K562 (cell line): ENCODE data around the gene MYL3. TPM values are rescaled to one million over a fixed set of nuclear protein-coding genes. Genes with fewer than 3 reads are reported as not detected.

ENCODE experiments used
- ATAC-seq: fragments of 200-7000 bp; cut with Tn5 transposase; 3 replicates; pipeline ENCODE4 v1.9.1; 2020; ENCODE audit warnings: moderate library complexity
- BruUV-seq: library from RNA; stranded (reverse); fragments of 400-500 nt; replicated peaks from 2 replicates; lab custom pipeline; 2021; lab: Mats Ljungman, UMichigan
- CTCF ChIA-PET: fragments of 300-600 bp; formaldehyde crosslinking; extraction: SDS; loops from one replicate; lab custom pipeline; 2021; ENCODE audit warnings: low intra/inter-chr PET ratio; lab: Yijun Ruan, JAX
- POLR2A ChIA-PET: fragments of 300-600, 350-650 bp; sonication (Branson Sonifier 250); formaldehyde crosslinking; extraction: SDS; loops from one replicate; lab custom pipeline; 2021; ENCODE audit warnings: antibody characterized with exemption, inconsistent platforms; lab: Yijun Ruan, JAX
- DNase-seq, 4 experiments: peaks; one replicate each; pipeline versions ENCODE4 v3.0.0 to v3.0.0-alpha.2; 2011 to 2018; ENCODE audit warnings: low spot score in 3 of 4, mixed read lengths in 3 of 4; ENCODE audit errors: extremely low read depth in 1 of 4
- FAIRE-seq: peaks from 2 replicates; lab custom pipeline; 2011; peaks lifted over from hg19 to GRCh38; lab: Jason Lieb, UNC
- H2AFZ ChIP-seq: 2 replicates; pipeline ENCODE4 v1.6.0; 2011; ENCODE audit warnings: low read depth, low read length, control low read depth, inconsistent platforms
- H3K27ac ChIP-seq: fragments of 200-600 bp; 3 replicates; pipeline ENCODE4 v1.8.0; 2011; ENCODE audit warnings: low read depth, mild to moderate bottlenecking, control low read depth, inconsistent platforms, low read length, moderate library complexity, mixed read lengths; ENCODE audit errors: extremely low read depth
- H3K27me3 ChIP-seq, 2 experiments: fragments of 300-600 bp in 1 of 2; 2 replicates in 1 of 2; 3 replicates in 1 of 2; pipeline versions ENCODE4 v1.6.0 to v1.8.0; 2011; ENCODE audit warnings: inconsistent platforms in 2 of 2, low read length in 2 of 2, mild to moderate bottlenecking in 1 of 2, mixed read lengths in 1 of 2, moderate library complexity in 1 of 2; ENCODE audit not compliant: control insufficient read depth in 2 of 2, insufficient read depth in 2 of 2
- H3K36me3 ChIP-seq: fragments of 300-600 bp; 3 replicates; pipeline ENCODE4 v1.8.0; 2011; ENCODE audit warnings: mild to moderate bottlenecking, low read length, inconsistent platforms; ENCODE audit not compliant: control insufficient read depth, insufficient read depth
- H3K4me1 ChIP-seq, 2 experiments: fragments of 200-600 bp in 1 of 2; replicated peaks in 1 of 2; 2 replicates in 1 of 2; 3 replicates in 1 of 2; pipeline versions ENCODE4 v1.5.1 to v1.8.0; 2011; ENCODE audit warnings: inconsistent platforms in 2 of 2, low read length in 2 of 2, mild to moderate bottlenecking in 1 of 2, mixed read lengths in 1 of 2, moderate library complexity in 1 of 2; ENCODE audit not compliant: control insufficient read depth in 2 of 2, insufficient read depth in 2 of 2
- H3K4me2 ChIP-seq: 2 replicates; pipeline ENCODE4 v1.6.1; 2011; ENCODE audit warnings: low read length, control low read depth, inconsistent platforms, mixed read lengths; ENCODE audit not compliant: insufficient read depth
- H3K4me3 ChIP-seq: fragments of 200-600 bp; sonication (generic), shearing (Covaris generic); 2 replicates; pipeline ENCODE4 v1.5.1; 2016; ENCODE audit warnings: control low read depth, inconsistent platforms
- H3K79me2 ChIP-seq: fragments of 200-600 bp; 3 replicates; pipeline ENCODE4 v1.8.0; 2011; ENCODE audit warnings: low read length, inconsistent platforms; ENCODE audit not compliant: control insufficient read depth, insufficient read depth
- H3K9ac ChIP-seq, 2 experiments: 2 replicates each; pipeline versions ENCODE4 v1.6.0 to v1.6.1; 2011; ENCODE audit warnings: low read depth in 2 of 2, low read length in 2 of 2, control low read depth in 1 of 2, inconsistent platforms in 1 of 2, mild to moderate bottlenecking in 1 of 2, mixed read lengths in 1 of 2; ENCODE audit not compliant: insufficient read depth in 1 of 2
- H3K9me1 ChIP-seq: one replicate; pipeline ENCODE4 v1.6.0; 2011; ENCODE audit warnings: inconsistent platforms, mild to moderate bottlenecking, low read length, moderate library complexity; ENCODE audit not compliant: control insufficient read depth, insufficient read depth
- H3K9me3 ChIP-seq: replicated peaks from 2 replicates; pipeline ENCODE4 v1.5.1; 2011; ENCODE audit warnings: low read depth, low read length, inconsistent platforms; ENCODE audit not compliant: control insufficient read depth, insufficient read depth
- H4K20me1 ChIP-seq: replicated peaks from 2 replicates; pipeline ENCODE4 v1.6.1; 2011; ENCODE audit warnings: low read length, inconsistent platforms, mixed read lengths; ENCODE audit not compliant: control insufficient read depth, insufficient read depth
- FOXA1 ChIP-seq: fragments of 450-650 bp; IDR thresholded peaks from 2 replicates; pipeline ENCODE4 v1.6.1; 2016; ENCODE audit warnings: mild to moderate bottlenecking, borderline replicate concordance
- PRDM10 ChIP-seq: fragments of 450-650 bp; IDR thresholded peaks from 2 replicates; pipeline ENCODE4 v1.6.1; 2018; ENCODE audit not compliant: partially characterized antibody
- RBM14 ChIP-seq: fragments of 200-400 bp; formaldehyde crosslinking; IDR thresholded peaks from 2 replicates; pipeline ENCODE4 v1.6.1; 2018; ENCODE audit warnings: low read depth, mild to moderate bottlenecking, low read length, moderate library complexity, borderline replicate concordance; ENCODE audit not compliant: insufficient read depth
- ZNF24 ChIP-seq: fragments of 450-650 bp; IDR thresholded peaks from 2 replicates; pipeline ENCODE4 v1.6.1; 2016
- ZSCAN29 ChIP-seq: fragments of 450-650 bp; IDR thresholded peaks from 2 replicates; pipeline ENCODE4 v1.6.1; 2017
- WGBS: fragments of 100-300 bp; shearing (Covaris generic); methylation state at CpG from one replicate; pipeline ENCODE4 v1.1.6; 2016; ENCODE audit warnings: low coverage, mixed read lengths; ENCODE audit not compliant: insufficient coverage; ENCODE audit errors: missing lambda C conversion rate; 5-methylcytosine and 5-hydroxymethylcytosine counted together
- in situ Hi-C: fragments of 300-500 bp; cut with MboI; formaldehyde crosslinking; loops from 4 replicates; pipeline ENCODE4 v1.15.0; 2018; ENCODE audit warnings: inconsistent platforms, mixed read lengths
- intact Hi-C: fragments of 100-400 bp; cut with micrococcal nuclease; formaldehyde crosslinking; loops from 2 replicates; pipeline ENCODE4 v1.14.2; 2022
- polyA plus RNA-seq, 8 experiments: library from polyadenylated mRNA; depleted of rRNA in 4 of 8; stranded (reverse) in 5 of 8; unstranded in 3 of 8; fragments of >200 nt; fragmentation: Nextera tagmentation in 2 of 8; fragmentation: Illumina TruSeq in 1 of 8; extraction: Ambion mirVana in 2 of 8; extraction: Trizol in 1 of 8; gene quantifications; 2 replicates each; pipeline versions ENCODE4 v1.2.1 to v1.2.3, GENCODE V29; 2011 to 2014; ENCODE audit warnings: inconsistent platforms in 1 of 8, missing spikeins in 1 of 8
- total RNA-seq, 7 experiments: library from RNA; depleted of rRNA in 6 of 7; stranded (reverse); fragments of >200 nt in 6 of 7; fragmentation: Illumina TruSeq in 2 of 7; extraction: Trizol in 2 of 7; gene quantifications; 2 replicates each; pipeline versions ENCODE4 v1.2.1 to v1.2.3, GENCODE V29; 2011 to 2021; ENCODE audit warnings: low replicate concordance in 1 of 7
- TF ChIP-seq, protein P1 (sequence below): fragments of 450-650 bp; IDR thresholded peaks from 2 replicates; pipeline ENCODE4 v1.6.1; 2017; ENCODE audit warnings: mild to moderate bottlenecking, moderate library complexity
- TF ChIP-seq, protein P2 (sequence below), 2 experiments: IDR thresholded peaks in 1 of 2; conservative IDR thresholded peaks in 1 of 2; 2 replicates each; pipeline ENCODE4 v1.6.1; 2016; ENCODE audit warnings: low read depth in 2 of 2, mild to moderate bottlenecking in 1 of 2, missing compliant biosample characterization in 1 of 2, missing genetic modification characterization in 1 of 2, moderate library complexity in 1 of 2

The MYL3 gene
- total and polyA plus RNA-seq, 9 of the 15 experiments (the other 6 are each of a cell fraction or from before 2014, with no cell fraction given) = 0.14 to 0.45 TPM; not detected in 7

GRCh38 chr3:46878781-46879436 is 15.7 kb upstream of the MYL3 start (continued):
- TF ChIP-seq PRDM10 = peak; percentile 82
- no peak for TF ChIP-seq FOXA1

- intact Hi-C loops = no loop called here
- H3K27ac ChIP-seq = no peak within 1 kb of the TSS
- peak; percentile 6; the same call in 2 of the 3 replicates for ATAC-seq
- no peaks in the 10 kb centered on the region for H3K9me3 ChIP-seq
- no peaks in the 10 kb centered on the region for H3K9me1 ChIP-seq
- H3K79me2 ChIP-seq = no peaks in the 10 kb centered on the region
- peaks cover 21% of the 10 kb centered on the region for H4K20me1 ChIP-seq
- FAIRE-seq = no peak
- peak within 1 kb of the TSS in 1 of 2 experiments; percentile 68; a peak in 2 of 4 replicates for H3K9ac ChIP-seq
- no peaks in the 10 kb centered on the region for H3K36me3 ChIP-seq
- no peak within 1 kb of the TSS for H3K4me3 ChIP-seq
- no TSS peak for BruUV-seq
- TF ChIP-seq, protein P1, sequence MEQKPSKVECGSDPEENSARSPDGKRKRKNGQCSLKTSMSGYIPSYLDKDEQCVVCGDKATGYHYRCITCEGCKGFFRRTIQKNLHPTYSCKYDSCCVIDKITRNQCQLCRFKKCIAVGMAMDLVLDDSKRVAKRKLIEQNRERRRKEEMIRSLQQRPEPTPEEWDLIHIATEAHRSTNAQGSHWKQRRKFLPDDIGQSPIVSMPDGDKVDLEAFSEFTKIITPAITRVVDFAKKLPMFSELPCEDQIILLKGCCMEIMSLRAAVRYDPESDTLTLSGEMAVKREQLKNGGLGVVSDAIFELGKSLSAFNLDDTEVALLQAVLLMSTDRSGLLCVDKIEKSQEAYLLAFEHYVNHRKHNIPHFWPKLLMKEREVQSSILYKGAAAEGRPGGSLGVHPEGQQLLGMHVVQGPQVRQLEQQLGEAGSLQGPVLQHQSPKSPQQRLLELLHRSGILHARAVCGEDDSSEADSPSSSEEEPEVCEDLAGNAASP = no peak
- TF ChIP-seq ZSCAN29 = no peak
- no peak for TF ChIP-seq RBM14
- TF ChIP-seq, protein P2, sequence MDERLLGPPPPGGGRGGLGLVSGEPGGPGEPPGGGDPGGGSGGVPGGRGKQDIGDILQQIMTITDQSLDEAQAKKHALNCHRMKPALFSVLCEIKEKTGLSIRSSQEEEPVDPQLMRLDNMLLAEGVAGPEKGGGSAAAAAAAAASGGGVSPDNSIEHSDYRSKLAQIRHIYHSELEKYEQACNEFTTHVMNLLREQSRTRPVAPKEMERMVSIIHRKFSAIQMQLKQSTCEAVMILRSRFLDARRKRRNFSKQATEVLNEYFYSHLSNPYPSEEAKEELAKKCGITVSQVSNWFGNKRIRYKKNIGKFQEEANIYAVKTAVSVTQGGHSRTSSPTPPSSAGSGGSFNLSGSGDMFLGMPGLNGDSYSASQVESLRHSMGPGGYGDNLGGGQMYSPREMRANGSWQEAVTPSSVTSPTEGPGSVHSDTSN (CRISPR knock-in tag; IDR thresholded peaks at IDR 0.05; ENCODE audit: low read depth) = no peak
- TF ChIP-seq, protein P2 (tag; conservative IDR thresholded peaks at IDR 0.05; ENCODE audit: low read depth) = no peak
- TF ChIP-seq ZNF24 = no peak
- in situ Hi-C loops = no loop called here
- peaks cover 0 to 21% of the 10 kb centered on the region in 2 experiments; a peak in 3 of 5 replicates for H3K4me1 ChIP-seq
- no peak within 1 kb of the TSS for H3K4me2 ChIP-seq
- ChIA-PET POLR2A (interaction anchor here (0.7 to 0.9 kb wide), 2 partner anchors 11 to 186 kb away, joined by 3 to 5 read pairs; no protein-coding TSS in a partner anchor), CTCF (no interaction called here)
- no peak within 1 kb of the TSS for H2AFZ ChIP-seq
- no peak for DNase-seq
- WGBS = 28% methylated on average over 7 of the region's 7 CpGs
- H3K27me3 ChIP-seq = peaks cover 37 to 71% of the 10 kb centered on the region in 2 experiments
Observed at GRCh38 chr3:46877406-46878125, 14.3 kb upstream of the MYL3 start, which contains the start of gene PTH1R. PTH1R (plus strand) TSS chr3:46877721; CDS start chr3:46883560, 5,839 bp downstream.
